ENCODE data around the gene PLA2G12B. TPM values are rescaled to one million over a fixed set of nuclear protein-coding genes. Genes with fewer than 3 reads are reported as not detected.
"Not testable (repeated sequence)": the region's sequence is repeated elsewhere in the genome, so short reads cannot be mapped to it uniquely, and the experiment has no call there.

Gene PLA2G12B
- total RNA-seq, 1 experiment from 2014 or later: not detected

- DNase-seq (ENCODE audit: low read depth): no peak
These were observed 10.9 kb downstream of the PLA2G12B start for GRCh38 chr10:72943498-72944234.

GRCh38 chr10:72935361-72935760 lies 19.2 kb downstream of the PLA2G12B start:
- peak; percentile 57 for DNase-seq (ENCODE audit: low read depth)

- DNase-seq (ENCODE audit: low read depth): no peak
These were observed 22.2 kb downstream of the PLA2G12B start for GRCh38 chr10:72932259-72933015.

- DNase-seq (ENCODE audit: low read depth): no peak
These were observed 24.3 kb downstream of the PLA2G12B start for GRCh38 chr10:72930276-72930675.

- no peak for DNase-seq (ENCODE audit: low read depth)
These were observed 25.8 kb downstream of the PLA2G12B start for GRCh38 chr10:72928798-72929197.

GRCh38 chr10:72927485-72927884 lies 27.1 kb downstream of the PLA2G12B start:
- no peak for DNase-seq (ENCODE audit: low read depth)

- no peak for DNase-seq (ENCODE audit: low read depth)
These were observed 28.6 kb downstream of the PLA2G12B start for GRCh38 chr10:72925951-72926465.

- no peak for DNase-seq (ENCODE audit: low read depth)
These were observed 30.3 kb downstream of the PLA2G12B start for GRCh38 chr10:72924351-72924750.

- not testable (repeated sequence) for DNase-seq (ENCODE audit: low read depth)
These were observed 33.4 kb downstream of the PLA2G12B start for GRCh38 chr10:72921147-72921683.

- no peak for DNase-seq (ENCODE audit: low read depth)
These were observed 36.3 kb downstream of the PLA2G12B start for GRCh38 chr10:72918352-72918751.

GRCh38 chr10:72917803-72918332 lies 36.7 kb downstream of the PLA2G12B start:
- DNase-seq (ENCODE audit: low read depth): not testable (repeated sequence)

- DNase-seq (ENCODE audit: low read depth): not testable (repeated sequence)
These were observed 37.4 kb downstream of the PLA2G12B start for GRCh38 chr10:72917201-72917600.

- DNase-seq (ENCODE audit: low read depth): no peak
These were observed 41.3 kb downstream of the PLA2G12B start for GRCh38 chr10:72913287-72913686.

- no peak for DNase-seq (ENCODE audit: low read depth)
These were observed 41.9 kb downstream of the PLA2G12B start for GRCh38 chr10:72912736-72913135.

GRCh38 chr10:72911758-72912157 lies 42.8 kb downstream of the PLA2G12B start:
- no peak for DNase-seq (ENCODE audit: low read depth)

GRCh38 chr10:72910705-72911104 lies 43.9 kb downstream of the PLA2G12B start:
- DNase-seq (ENCODE audit: low read depth): no peak

- peak; percentile 16 for DNase-seq (ENCODE audit: low read depth)
These were observed 48.2 kb downstream of the PLA2G12B start for GRCh38 chr10:72906446-72906845.

GRCh38 chr10:72904806-72905205 lies 49.8 kb downstream of the PLA2G12B start:
- no peak for DNase-seq (ENCODE audit: low read depth)

- not testable (repeated sequence) for DNase-seq (ENCODE audit: low read depth)
These were observed 50.6 kb downstream of the PLA2G12B start for GRCh38 chr10:72903941-72904446.

- no peak for DNase-seq (ENCODE audit: low read depth)
These were observed 55.1 kb downstream of the PLA2G12B start for GRCh38 chr10:72899545-72899944.

- no peak for DNase-seq (ENCODE audit: low read depth)
These were observed 56.0 kb downstream of the PLA2G12B start for GRCh38 chr10:72898616-72899015.

Measured in HT1080 (cell line).